Raji (cell line): ENCODE measurements around the gene CHDH.

Experiments
- POLR2A ChIP-seq: IDR thresholded peaks from 2 replicates; pipeline ENCODE4 v1.6.1; 2011; ENCODE audit warnings: low read depth, low read length, control low read depth; ENCODE audit not compliant: insufficient read depth

Gene CHDH

DNA sequence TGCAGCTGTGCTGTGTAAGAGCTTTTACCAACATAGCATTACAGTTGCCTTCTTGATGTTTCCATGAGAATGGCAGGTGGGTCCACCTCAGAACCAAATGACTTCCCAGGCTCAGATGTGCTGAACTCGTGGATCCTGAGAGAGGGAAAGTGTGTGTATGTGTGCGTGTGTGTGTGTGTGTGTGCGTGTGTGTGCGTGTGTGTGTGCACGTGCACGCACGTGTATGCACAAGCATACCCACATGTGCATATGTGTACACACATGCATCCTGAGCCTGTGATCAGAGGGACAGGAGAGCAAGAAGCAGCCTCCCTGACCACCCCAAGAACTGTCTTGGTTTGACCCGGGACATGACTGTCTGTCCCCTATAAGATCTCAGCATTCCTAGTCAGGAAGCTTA, 48.1 kb downstream of the CHDH start:
- no peak for TF ChIP-seq POLR2A

GRCh38 chr3:53795789-53796560, 50.2 kb downstream of the CHDH start:
- no peak for TF ChIP-seq POLR2A

DNA sequence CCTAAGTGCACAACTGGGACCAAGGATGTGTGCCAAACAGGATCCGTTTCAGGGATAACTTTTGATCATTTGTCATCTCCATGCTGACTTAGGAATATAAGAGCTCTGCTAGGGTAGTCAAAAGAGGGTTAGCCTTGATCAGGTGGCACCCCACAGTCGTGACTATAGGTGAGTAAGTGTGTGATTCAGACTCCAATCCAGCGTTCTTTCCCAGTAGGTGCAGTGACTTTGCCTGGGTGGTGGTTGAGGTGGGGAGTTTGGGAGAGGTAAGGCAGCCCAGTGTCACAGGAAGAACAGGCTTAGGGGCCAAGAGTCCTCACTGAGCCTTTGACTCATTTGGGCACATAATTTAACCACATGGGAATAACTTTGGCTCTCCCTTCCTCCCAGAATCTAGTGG, 51.0 kb downstream of the CHDH start:
- no peak for TF ChIP-seq POLR2A

DNA sequence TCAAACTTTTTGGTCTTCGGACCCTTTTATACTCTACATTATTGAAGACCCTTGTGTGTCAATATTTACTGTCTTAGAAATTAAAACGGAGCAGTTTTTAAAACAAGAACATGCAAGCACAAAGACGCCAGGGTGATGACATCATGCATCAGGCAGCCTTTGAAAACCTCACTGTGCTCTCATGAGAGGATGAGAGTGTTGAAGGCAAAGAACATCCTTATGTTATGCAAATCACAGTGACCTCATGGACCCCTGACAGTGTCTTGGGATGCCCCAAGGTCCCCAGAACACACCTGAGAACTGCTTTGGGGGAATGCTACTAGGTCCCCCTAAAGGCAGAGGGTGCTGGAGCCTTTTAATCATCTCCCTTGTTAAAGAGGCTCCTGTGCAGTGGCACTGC, 51.6 kb downstream of the CHDH start:
- TF ChIP-seq POLR2A = no peak

- no peak for TF ChIP-seq POLR2A
Measured at GRCh38 chr3:53792866-53793265, 53.4 kb downstream of the CHDH start.

DNA sequence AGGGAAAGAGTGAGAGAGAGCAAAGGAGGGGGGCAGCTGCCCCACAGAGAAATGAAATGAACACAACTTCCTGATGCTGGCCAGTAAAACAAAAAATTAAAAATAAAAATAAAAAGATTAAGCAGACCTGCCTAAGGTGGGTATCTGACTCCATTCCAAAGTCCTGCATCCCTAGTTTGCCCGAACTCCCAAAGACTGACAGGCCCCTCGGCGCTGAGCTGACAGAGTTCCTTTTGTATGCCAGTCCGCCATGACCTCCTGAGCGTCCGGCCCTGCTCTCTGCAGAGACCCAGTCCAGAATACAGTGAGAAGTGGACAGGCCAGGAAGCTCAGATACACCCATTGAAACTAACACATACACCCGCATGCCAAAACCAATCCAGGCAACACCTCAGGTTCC, 54.9 kb downstream of the CHDH start:
- TF ChIP-seq POLR2A = no peak

GRCh38 chr3:53790470-53790869, 55.7 kb downstream of the CHDH start:
- TF ChIP-seq POLR2A = no peak

- no peak for TF ChIP-seq POLR2A
Measured at GRCh38 chr3:53789459-53789858, 56.8 kb downstream of the CHDH start.

DNA sequence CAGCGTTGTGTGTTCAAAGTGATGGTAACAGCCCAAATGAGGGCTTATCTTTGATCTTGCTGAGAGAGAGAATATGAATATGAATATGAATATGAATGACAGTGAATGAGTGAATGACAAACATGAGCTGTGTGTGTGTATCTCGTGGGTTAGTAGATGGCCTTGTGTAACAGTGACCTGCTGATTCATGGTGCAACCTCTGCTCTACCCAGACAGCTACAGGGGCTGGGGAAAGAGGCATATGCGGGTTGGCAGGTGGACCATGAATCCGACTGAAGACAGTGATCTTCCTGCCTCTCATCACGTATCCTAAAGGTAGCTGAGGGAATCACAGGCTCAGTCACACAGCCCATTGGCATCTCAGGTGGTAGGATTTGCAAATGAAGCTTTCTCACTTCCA, 58.2 kb downstream of the CHDH start:
- no peak for TF ChIP-seq POLR2A

GRCh38 chr3:53787016-53787415, 59.2 kb downstream of the CHDH start:
- no peak for TF ChIP-seq POLR2A

DNA sequence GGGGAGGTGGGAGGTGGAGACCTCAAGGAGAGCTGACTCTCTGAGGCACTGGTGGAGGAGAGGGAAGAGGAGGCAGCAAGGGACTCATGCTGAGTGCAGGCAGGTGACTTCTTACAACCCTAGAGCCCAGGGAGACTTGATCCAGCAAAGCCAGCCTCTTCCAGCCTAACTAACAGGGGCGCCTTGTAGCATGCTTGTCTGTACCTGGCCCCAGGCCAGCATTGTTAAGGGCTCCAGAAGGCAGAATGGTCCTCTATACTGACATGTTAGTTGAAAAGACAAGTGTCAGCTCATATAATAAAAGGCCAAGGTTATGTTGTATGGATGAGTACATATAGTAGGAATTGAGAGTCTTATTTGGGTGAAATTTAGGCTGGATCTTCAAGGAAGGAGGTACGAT, 65.4 kb downstream of the CHDH start:
- no peak for TF ChIP-seq POLR2A

DNA sequence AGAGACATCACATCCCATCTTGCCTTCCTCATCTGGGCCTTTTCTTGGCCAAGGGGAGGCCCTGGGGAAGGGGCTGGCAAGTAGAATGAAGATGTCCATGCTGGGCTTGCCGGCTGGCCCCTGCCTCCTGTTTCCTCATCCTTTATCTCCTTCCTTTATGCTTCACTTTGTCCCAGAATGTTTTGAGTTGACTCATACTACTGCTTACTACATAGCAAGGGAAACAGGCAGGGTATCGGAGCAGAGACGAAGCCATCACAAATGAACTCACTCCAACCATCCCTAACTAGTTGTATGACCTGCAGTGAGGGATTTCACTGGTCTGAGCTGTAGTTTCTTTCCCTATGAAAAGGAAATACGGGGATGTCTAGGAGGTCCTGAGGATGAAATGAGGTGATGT, 66.0 kb downstream of the CHDH start:
- TF ChIP-seq POLR2A = no peak

DNA sequence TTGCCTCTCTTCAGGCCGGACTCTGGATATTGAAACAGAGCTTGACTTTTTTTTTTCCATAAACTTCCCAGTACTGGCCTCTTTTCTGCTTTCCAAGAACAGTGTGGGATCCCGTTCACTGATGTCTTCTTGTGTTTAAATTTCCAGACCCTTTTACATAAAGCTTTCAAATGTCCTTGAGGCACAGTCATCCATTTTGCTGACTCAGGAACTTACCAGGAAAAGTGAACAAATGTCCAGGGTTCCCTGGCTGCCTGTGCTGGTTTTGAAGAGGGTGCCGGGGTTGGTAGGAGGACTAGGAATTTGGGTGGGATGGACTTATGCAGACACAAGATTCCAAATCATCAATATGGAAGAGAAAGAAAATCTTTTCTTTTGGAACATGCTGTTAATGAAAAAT, 68.1 kb downstream of the CHDH start:
- no peak for TF ChIP-seq POLR2A

DNA sequence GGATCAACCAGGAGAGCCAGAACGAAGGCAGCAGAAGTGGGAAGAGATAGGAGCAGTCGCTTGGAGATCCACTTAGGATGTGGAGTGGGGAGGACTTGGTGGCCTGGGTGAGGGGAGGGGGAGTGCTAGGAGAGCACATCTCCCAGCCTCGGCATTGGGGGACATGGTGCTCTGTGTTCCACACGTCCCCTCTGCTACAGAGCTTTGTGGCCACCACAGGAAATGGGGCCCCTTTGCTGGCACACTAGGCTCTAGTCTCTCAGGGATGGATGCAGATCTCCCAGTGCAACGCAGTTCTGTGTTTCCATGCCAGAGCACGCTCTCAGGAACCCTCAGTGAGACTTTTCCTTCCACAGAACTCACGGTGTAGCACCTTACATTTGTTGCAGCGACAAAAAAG, 68.8 kb downstream of the CHDH start:
- TF ChIP-seq POLR2A = no peak

DNA sequence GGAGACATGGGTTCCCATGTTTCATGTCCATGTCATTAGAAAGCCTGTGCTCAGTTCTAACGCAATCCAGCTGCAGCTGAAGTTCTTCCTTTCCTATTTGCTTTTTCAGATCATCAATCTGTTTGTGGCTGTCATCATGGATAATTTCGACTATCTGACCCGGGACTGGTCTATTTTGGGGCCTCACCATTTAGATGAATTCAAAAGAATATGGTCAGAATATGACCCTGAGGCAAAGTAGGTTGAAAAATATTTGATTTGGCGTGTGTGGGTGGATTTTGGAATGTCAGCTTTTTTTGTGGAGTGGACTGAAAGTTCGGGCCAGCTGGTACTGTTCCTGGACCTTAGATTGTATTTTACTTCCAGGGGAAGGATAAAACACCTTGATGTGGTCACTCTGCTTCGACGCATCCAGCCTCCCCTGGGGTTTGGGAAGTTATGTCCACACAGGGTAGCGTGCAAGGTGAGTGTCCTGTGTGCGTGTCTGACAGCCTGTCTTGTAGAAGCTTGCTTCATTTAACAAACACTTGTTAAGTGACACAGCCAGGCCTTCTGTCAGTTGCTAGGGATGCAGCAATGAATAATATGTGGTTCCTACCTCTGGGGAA, 69.6 kb downstream of the CHDH start:
- no peak for TF ChIP-seq POLR2A

DNA sequence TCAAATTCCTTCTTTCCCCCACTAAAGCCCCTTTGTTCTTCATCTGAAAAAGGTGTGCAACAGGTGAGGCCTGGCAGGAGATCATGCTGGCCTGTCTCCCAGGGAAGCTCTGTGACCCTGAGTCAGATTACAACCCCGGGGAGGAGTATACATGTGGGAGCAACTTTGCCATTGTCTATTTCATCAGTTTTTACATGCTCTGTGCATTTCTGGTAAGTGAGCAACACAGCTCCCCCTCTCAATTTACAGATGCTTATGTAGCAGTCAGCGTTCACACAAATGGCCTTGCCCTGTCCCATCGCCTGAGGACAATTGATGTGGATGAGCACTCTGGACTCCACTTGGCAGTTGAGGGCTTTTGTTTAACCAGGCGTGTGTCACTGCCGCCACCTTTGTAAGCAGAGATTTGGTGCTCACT, 70.4 kb downstream of the CHDH start:
- TF ChIP-seq POLR2A = no peak

GRCh38 chr3:53775018-53775417, 71.2 kb downstream of the CHDH start:
- TF ChIP-seq POLR2A = no peak
